ENCODE data around the gene NIPSNAP3A.

Gene NIPSNAP3A

DNA sequence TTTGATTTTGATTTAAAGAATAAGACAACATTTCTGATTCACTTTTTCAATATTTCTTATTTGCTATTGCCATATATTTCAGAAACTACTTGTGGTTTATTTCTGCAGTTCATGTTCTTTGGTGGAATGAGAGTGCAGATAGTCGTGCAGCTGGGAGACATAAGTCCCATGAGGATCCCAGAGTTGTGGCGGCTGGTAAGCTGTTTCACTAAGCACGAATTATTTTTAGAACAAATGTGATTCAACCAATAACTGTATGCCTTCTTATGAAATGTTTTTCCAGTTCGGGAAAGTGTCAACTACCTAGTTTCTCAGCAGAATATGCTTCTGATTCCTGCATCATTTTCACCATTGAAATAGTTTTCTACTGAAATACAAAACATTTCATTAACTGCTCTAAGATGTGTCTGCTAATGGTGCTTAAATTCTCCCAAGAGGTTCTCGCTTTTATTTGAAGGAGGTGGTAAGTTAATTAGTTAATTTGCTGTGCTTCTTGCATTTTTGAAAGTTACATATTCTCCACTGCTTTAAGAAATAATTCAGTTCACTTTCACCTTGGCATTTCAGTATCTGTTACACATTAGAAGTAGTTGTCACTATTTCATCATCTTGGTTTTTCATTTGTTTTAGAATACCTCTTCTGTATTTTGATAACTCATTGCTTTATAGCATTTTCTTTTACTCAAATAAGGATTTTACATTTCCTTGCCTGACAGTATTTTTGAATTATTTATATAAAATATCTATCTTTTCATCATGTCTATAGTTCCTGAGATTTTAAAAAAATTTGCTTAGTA, 25.4 kb downstream of the NIPSNAP3A start:
- DNase-seq (ENCODE audit: insufficient read length, low spot score) = no peak
- FAIRE-seq = no peak

DNA sequence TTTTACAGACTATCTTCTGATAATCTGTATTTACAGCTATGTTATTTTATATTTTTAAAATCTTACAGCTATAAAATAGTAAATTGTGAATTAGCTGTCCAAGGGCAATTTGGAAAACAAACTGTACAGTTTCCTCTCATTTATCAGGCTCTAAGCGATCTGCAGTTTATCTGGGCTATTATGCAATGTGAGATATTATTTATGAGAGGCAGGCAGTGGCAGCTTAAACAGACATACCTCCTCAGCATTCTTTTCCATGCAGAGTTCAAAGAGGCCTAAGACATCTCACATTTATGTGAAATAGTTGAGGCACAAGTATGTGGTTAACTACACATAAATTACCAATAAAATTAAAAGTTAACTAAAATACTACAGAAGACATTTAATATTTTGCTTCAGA, 26.6 kb downstream of the NIPSNAP3A start:
- DNase-seq (ENCODE audit: insufficient read length, low spot score) = no peak

DNA sequence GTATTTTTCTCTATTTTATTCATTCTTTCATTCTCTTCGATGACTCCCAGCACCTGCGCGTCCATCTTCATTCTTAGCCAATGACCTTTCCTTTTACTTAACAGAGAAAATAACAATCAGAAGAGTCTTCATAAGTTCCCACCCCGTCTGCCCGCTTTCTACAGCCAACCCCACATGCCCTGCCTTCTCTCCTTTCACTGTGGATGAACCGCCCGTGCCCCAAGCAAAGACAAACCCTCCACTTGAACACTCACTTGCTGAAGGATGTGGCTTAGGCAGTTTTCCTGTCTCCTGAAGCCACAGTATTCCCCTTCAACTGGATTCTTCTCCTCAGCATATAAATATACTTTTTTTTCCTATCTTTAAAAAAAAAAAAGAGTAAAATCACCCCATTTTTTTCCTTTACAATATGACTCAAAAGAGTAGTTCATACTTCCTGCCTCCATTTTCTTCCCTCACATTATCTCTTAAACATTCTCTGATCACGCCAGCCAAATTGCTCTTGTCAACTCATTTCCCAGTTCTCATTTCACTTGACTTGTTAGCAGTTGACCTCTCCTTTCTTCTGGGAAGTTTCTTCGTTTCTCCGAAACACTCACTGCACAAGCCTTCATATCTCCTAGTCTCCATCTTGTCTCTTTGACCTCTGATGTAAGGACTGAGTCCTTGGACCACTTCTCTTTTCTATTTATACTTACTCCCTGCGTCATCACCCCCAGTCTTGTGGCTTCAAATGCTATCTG, 27.5 kb downstream of the NIPSNAP3A start:
- FAIRE-seq (no peak), DNase-seq (ENCODE audit: insufficient read length, low spot score) (no peak)

More for the DNA sequence above, 26.6 kb downstream of the NIPSNAP3A start:
- no peak for FAIRE-seq

- no peak for DNase-seq (ENCODE audit: insufficient read length, low spot score)
- no peak for FAIRE-seq
Observed at GRCh38 chr9:104775574-104775936, 28.1 kb downstream of the NIPSNAP3A start.

GRCh38 chr9:104775976-104776375, 28.5 kb downstream of the NIPSNAP3A start:
- DNase-seq (ENCODE audit: insufficient read length, low spot score) (no peak), FAIRE-seq (no peak)

DNA sequence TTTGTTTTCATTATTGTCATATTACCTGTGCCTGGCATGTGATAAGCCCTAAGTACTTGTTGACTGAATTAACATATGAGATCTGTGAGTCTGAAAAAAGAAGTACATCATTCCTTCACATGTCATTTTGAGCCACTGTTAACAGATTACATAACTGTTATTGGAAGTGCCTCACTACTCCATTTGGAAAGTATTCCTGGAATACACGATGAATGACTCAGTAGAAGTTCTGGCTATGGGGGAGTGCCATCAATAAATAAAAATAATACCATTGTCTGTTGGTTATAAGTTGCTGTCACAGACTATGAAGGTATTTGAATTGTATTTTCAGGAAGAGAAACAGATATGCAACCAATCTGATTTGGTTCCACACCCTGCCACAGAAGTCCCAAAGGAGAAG, 29.3 kb downstream of the NIPSNAP3A start:
- DNase-seq (ENCODE audit: insufficient read length, low spot score) (no peak), FAIRE-seq (no peak)

- FAIRE-seq (no peak), DNase-seq (ENCODE audit: insufficient read length, low spot score) (no peak)
Observed at GRCh38 chr9:104778802-104779201, 31.3 kb downstream of the NIPSNAP3A start.

GRCh38 chr9:104779334-104779733, 31.9 kb downstream of the NIPSNAP3A start:
- no peak for FAIRE-seq
- no peak for DNase-seq (ENCODE audit: insufficient read length, low spot score)

DNA sequence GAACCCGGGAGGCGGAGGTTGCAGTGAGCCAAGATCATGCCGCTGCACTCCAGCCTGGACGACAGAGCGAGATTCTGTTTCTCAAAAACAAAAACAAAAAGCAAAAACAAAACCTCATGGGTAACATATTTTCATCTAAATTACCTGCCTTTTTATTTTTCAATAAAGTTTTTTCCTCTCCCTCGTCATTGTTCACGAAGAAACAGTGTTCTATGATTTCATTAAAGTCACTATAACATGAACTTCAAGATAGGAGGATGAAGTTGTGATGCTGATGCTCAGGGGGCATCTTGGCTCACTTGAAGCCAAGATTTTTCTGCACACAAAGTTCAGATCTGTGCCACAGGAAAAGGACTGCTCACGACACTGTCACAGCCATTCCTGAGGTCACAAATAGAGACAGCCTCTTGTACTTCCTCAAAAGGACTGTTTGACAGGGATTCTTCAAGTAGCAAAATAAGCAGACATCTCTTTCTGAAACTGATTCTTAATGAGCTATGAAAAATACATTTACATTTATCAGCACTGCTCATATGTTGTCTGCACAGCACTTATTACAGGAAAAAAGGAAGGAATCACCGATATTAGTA, 32.6 kb downstream of the NIPSNAP3A start:
- no peak for DNase-seq (ENCODE audit: insufficient read length, low spot score)
- FAIRE-seq = no peak

DNA sequence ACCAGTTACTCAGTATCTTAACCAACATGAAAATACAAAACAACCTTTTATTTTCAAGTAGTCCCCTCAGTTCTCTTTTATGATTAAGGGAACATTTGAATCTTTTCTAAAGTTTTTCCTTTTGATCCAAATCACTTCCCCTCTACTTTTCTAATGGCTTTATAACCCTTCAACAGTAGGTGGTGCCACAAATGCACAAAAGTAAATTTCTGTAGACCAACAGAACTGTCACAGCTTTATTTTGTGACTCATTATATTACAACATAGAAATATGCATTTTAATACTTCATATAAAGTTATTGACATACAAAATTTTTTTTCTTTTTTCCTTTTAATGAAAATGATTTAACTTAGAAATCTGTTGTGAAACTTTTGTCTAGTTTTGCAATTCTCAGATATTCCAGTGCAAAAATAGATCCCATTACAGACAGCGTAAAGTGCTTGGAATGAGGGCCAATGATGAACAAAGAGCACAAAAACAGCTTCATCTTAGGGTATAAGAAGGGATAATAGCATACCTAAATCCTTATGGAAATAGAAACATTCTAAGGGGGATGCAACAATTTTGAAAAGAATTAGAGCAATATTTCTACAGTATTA, 33.4 kb downstream of the NIPSNAP3A start:
- DNase-seq (ENCODE audit: insufficient read length, low spot score) (no peak), FAIRE-seq (no peak)

GRCh38 chr9:104783588-104783987, 36.1 kb downstream of the NIPSNAP3A start:
- DNase-seq (ENCODE audit: insufficient read length, low spot score) (no peak), FAIRE-seq (no peak)

GRCh38 chr9:104784098-104784497, 36.6 kb downstream of the NIPSNAP3A start:
- DNase-seq (ENCODE audit: insufficient read length, low spot score) (no peak), FAIRE-seq (no peak)

DNA sequence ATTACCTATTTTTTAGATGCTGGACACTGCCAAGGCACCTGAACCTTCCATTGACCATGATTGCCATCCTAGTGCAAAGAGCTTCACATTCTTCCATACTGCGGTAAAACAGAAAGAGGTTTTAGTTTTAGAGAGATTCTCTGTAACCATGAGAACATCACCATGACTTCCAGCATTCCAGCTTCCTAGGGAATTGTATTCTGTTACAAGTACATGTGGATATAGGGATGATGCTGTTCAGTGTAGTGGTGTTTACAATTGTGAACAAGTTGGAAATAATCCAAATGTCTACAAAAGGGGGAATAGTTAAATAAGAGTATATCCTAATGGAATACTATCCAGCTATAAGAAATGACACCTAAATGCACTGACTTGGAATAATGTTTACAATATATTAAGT, 38.8 kb downstream of the NIPSNAP3A start:
- DNase-seq (ENCODE audit: insufficient read length, low spot score) = no peak
- FAIRE-seq = no peak

GRCh38 chr9:104787306-104788015, 40.0 kb downstream of the NIPSNAP3A start:
- no peak for FAIRE-seq
- DNase-seq (ENCODE audit: insufficient read length, low spot score) = no peak

DNA sequence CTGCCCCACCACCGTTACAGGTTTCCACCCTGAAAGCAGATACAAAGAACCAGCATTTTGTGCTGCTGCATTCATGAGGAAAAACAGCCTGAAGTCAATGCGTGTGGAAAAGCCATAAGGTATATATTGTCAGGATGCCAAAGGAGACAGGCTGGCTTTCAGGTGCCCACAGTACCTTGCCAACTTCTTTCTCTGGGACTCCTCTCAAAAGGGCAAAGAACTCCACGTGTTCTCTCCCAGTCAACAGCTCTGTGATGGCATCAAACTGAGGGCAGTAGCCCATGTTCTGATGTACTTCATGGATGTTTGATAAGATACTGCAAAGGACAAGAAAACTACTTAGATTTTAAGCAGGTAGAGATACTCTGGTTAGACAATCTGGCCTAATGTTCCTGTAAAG, 40.8 kb downstream of the NIPSNAP3A start:
- DNase-seq (ENCODE audit: insufficient read length, low spot score) (no peak), FAIRE-seq (no peak)

- DNase-seq (ENCODE audit: insufficient read length, low spot score) (no peak), FAIRE-seq (no peak)
Observed at GRCh38 chr9:104794070-104794469, 46.6 kb downstream of the NIPSNAP3A start.

GRCh38 chr9:104795082-104795481, 47.6 kb downstream of the NIPSNAP3A start:
- DNase-seq (ENCODE audit: insufficient read length, low spot score) = no peak
- no peak for FAIRE-seq

DNA sequence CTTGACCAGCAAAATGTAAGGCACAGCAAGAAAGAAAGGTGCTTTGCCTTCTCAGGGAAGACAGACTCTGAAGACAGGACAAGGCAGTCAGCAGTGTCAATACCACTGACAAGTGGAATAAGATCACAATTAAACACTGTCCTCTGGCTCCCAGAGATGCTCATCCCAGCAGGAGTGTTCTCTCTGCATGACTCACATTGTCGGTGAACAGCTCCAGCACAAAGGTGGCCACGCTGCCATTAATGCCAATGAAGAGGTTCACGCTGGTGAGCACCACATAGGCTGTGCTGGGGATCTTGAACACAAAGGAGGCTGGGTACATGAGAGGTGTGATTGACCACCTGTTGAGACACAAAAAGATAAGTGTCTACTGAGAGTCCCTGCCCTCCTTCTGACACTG, 48.4 kb downstream of the NIPSNAP3A start:
- DNase-seq (ENCODE audit: insufficient read length, low spot score) = no peak
- no peak for FAIRE-seq

GRCh38 chr9:104798209-104798995, 50.9 kb downstream of the NIPSNAP3A start:
- no peak for FAIRE-seq
- no peak for DNase-seq (ENCODE audit: insufficient read length, low spot score)
